HepG2 (cell line): Measurements from ENCODE around the gene NOP58. TPM values are rescaled to one million over a fixed set of nuclear protein-coding genes. Genes with fewer than 3 reads are reported as not detected.

ENCODE experiments used
- ATAC-seq: fragments of 200-7000 bp; cut with Tn5 transposase; 3 replicates; pipeline ENCODE4 v1.9.1; 2020; ENCODE audit warnings: mild to moderate bottlenecking, moderate library complexity
- BruUV-seq: library from RNA; stranded (reverse); fragments of 400-500 nt; replicated peaks from 2 replicates; lab custom pipeline; 2021; lab: Mats Ljungman, UMichigan
- CTCF ChIA-PET: fragments of 300-600 bp; formaldehyde crosslinking; extraction: SDS; loops from one replicate; lab custom pipeline; 2021; ENCODE audit warnings: low total read pairs, inconsistent platforms, low intra/inter-chr PET ratio; lab: Yijun Ruan, JAX
- POLR2A ChIA-PET: fragments of 350-600 bp; sonication (Branson Sonifier 250); formaldehyde crosslinking; loops from one replicate; lab custom pipeline; 2020; ENCODE audit warnings: antibody characterized with exemption, inconsistent platforms; lab: Yijun Ruan, JAX
- DNase-seq: peaks from one replicate; pipeline ENCODE4 v3.0.0-alpha.2; 2015; ENCODE audit warnings: low spot score
- FAIRE-seq: peaks from 3 replicates; lab custom pipeline; 2011; peaks lifted over from hg19 to GRCh38; lab: Jason Lieb, UNC
- H2AFZ ChIP-seq: one replicate; pipeline ENCODE4 v1.6.1; 2011; ENCODE audit warnings: low read length, inconsistent platforms
- H3K27ac ChIP-seq: fragments of 300-600 bp; 3 replicates; pipeline ENCODE4 v1.8.0; 2011; ENCODE audit warnings: mixed run types, mild to moderate bottlenecking, mixed read lengths, low read length, inconsistent platforms; ENCODE audit not compliant: insufficient read depth; ENCODE audit errors: extremely low read length
- H3K27me3 ChIP-seq, 2 experiments: fragments of 200-600 bp in 1 of 2; 2 replicates in 1 of 2; 3 replicates in 1 of 2; pipeline versions ENCODE4 v1.6.0 to v1.8.0; 2011; ENCODE audit warnings: low read length in 2 of 2, mild to moderate bottlenecking in 2 of 2, moderate library complexity in 2 of 2, inconsistent platforms in 1 of 2; ENCODE audit not compliant: insufficient read depth in 2 of 2, control insufficient read depth in 1 of 2
- H3K36me3 ChIP-seq, 2 experiments: fragments of 200-600 bp in 1 of 2; replicated peaks in 1 of 2; 2 replicates in 1 of 2; 3 replicates in 1 of 2; pipeline versions ENCODE4 v1.5.1 to v1.8.0; 2011; ENCODE audit warnings: low read length in 2 of 2, inconsistent platforms in 1 of 2; ENCODE audit not compliant: insufficient read depth in 2 of 2, control insufficient read depth in 1 of 2
- H3K4me1 ChIP-seq: 2 replicates; pipeline ENCODE4 v1.5.1; 2012; ENCODE audit warnings: low read length, inconsistent platforms; ENCODE audit not compliant: insufficient read depth
- H3K4me2 ChIP-seq: 2 replicates; pipeline ENCODE4 v1.6.0; 2011; ENCODE audit warnings: low read depth, low read length, inconsistent platforms
- H3K4me3 ChIP-seq, 3 experiments: fragments of 200-600 bp in 1 of 3; sonication (generic), shearing (Covaris generic) in 1 of 3; replicated peaks in 1 of 3; 2 replicates each; pipeline ENCODE4 v1.5.1; 2011 to 2016; ENCODE audit warnings: low read length in 3 of 3, inconsistent platforms in 2 of 3, low read depth in 2 of 3, mild to moderate bottlenecking in 2 of 3, control low read depth in 1 of 3, mixed read lengths in 1 of 3; ENCODE audit not compliant: insufficient read depth in 1 of 3
- H3K79me2 ChIP-seq: one replicate; pipeline ENCODE4 v1.6.1; 2011; ENCODE audit warnings: low read length, inconsistent platforms; ENCODE audit not compliant: insufficient read depth
- H3K9ac ChIP-seq: 2 replicates; pipeline ENCODE4 v1.6.0; 2011; ENCODE audit warnings: mild to moderate bottlenecking, low read depth, low read length, inconsistent platforms; ENCODE audit not compliant: insufficient read depth
- H3K9me3 ChIP-seq: 2 replicates; pipeline ENCODE4 v1.5.1; 2012; ENCODE audit warnings: mild to moderate bottlenecking, low read length
- H4K20me1 ChIP-seq: 2 replicates; pipeline ENCODE4 v1.6.0; 2011; ENCODE audit warnings: inconsistent platforms, mild to moderate bottlenecking, low read length, moderate library complexity; ENCODE audit not compliant: insufficient read depth
- CREBL2 ChIP-seq: sonication (generic); formaldehyde crosslinking; IDR thresholded peaks from 2 replicates; pipeline ENCODE4 v1.8.1; 2023; ENCODE audit warnings: missing genetic modification reagents, mild to moderate bottlenecking, borderline replicate concordance
- FLYWCH1 ChIP-seq: sonication (generic); formaldehyde crosslinking; IDR thresholded peaks from 2 replicates; pipeline ENCODE4 v1.8.1; 2023; ENCODE audit warnings: mild to moderate bottlenecking, missing genetic modification reagents
- HNRNPLL ChIP-seq: fragments of 200-400 bp; formaldehyde crosslinking; IDR thresholded peaks from 2 replicates; pipeline ENCODE4 v1.6.1; 2017; ENCODE audit warnings: mild to moderate bottlenecking, low read depth, low read length; ENCODE audit not compliant: poor library complexity, severe bottlenecking
- MIER2 ChIP-seq: IDR thresholded peaks from 2 replicates; pipeline ENCODE4 v1.6.1; 2016; ENCODE audit warnings: missing biosample characterization, missing genetic modification reagents
- MTF2 ChIP-seq: sonication (generic); formaldehyde crosslinking; IDR thresholded peaks from 2 replicates; pipeline ENCODE4 v1.5.0; 2020; ENCODE audit warnings: missing genetic modification reagents, borderline replicate concordance
- ONECUT2 ChIP-seq: sonication (generic); formaldehyde crosslinking; IDR thresholded peaks from 2 replicates; pipeline ENCODE4 v1.4.0; 2020; ENCODE audit warnings: missing genetic modification reagents
- PAXIP1 ChIP-seq: sonication (generic); formaldehyde crosslinking; conservative IDR thresholded peaks from 2 replicates; pipeline ENCODE4 v1.4.0; 2020; ENCODE audit warnings: mild to moderate bottlenecking, missing genetic modification reagents, moderate library complexity
- PHB2 ChIP-seq: fragments of 450-650 bp; IDR thresholded peaks from 2 replicates; pipeline ENCODE4 v1.6.1; 2018; ENCODE audit not compliant: partially characterized antibody
- PHF20 ChIP-seq: sonication (generic); formaldehyde crosslinking; IDR thresholded peaks from 2 replicates; pipeline ENCODE4 v1.5.0; 2020; ENCODE audit warnings: mild to moderate bottlenecking, missing genetic modification reagents
- PLSCR1 ChIP-seq: sonication (generic); formaldehyde crosslinking; IDR thresholded peaks from 2 replicates; pipeline ENCODE4 v1.5.0; 2020; ENCODE audit warnings: missing genetic modification reagents, mild to moderate bottlenecking, borderline replicate concordance
- STAG1 ChIP-seq: sonication (generic); formaldehyde crosslinking; IDR thresholded peaks from 2 replicates; pipeline ENCODE4 v1.4.0; 2020; ENCODE audit warnings: missing genetic modification reagents
- ZNF232 ChIP-seq: sonication (generic); formaldehyde crosslinking; IDR thresholded peaks from 2 replicates; pipeline ENCODE4 v1.4.0; 2020; ENCODE audit warnings: missing genetic modification reagents, borderline replicate concordance
- ZNF317 ChIP-seq: sonication (generic); formaldehyde crosslinking; IDR thresholded peaks from 2 replicates; pipeline ENCODE4 v1.5.0; 2020; ENCODE audit warnings: mild to moderate bottlenecking, missing genetic modification reagents
- ZNF367 ChIP-seq: sonication (generic); formaldehyde crosslinking; IDR thresholded peaks from 2 replicates; pipeline ENCODE4 v1.4.0; 2020; ENCODE audit warnings: missing genetic modification reagents, borderline replicate concordance
- ZNF543 ChIP-seq: sonication (generic); formaldehyde crosslinking; IDR thresholded peaks from 2 replicates; pipeline ENCODE4 v1.4.0; 2020; ENCODE audit warnings: mild to moderate bottlenecking, missing genetic modification reagents
- ZNF580 ChIP-seq: IDR thresholded peaks from 2 replicates; pipeline ENCODE4 v1.6.1; 2016; ENCODE audit warnings: low read depth, borderline replicate concordance
- ZNF616 ChIP-seq: sonication (generic); formaldehyde crosslinking; IDR thresholded peaks from 2 replicates; pipeline ENCODE4 v1.5.0; 2020; ENCODE audit warnings: low read depth, mild to moderate bottlenecking, missing genetic modification reagents
- ZNF644 ChIP-seq: IDR thresholded peaks from 2 replicates; pipeline ENCODE4 v1.6.1; 2016; ENCODE audit warnings: low read depth
- WGBS: methylation state at CpG from one replicate; pipeline ENCODE4 v1.1.6; 2017; ENCODE audit warnings: low lambda C conversion rate; 5-methylcytosine and 5-hydroxymethylcytosine counted together
- in situ Hi-C: cut with HindIII; loops from 2 replicates; pipeline ENCODE4 v1.10.0; 2017; ENCODE audit warnings: low pct_unique_long_range_greater_than_20kb; ENCODE audit not compliant: extremely low pct_ligation_motif_present
- intact Hi-C: fragments of 100-400 bp; cut with micrococcal nuclease; formaldehyde crosslinking; loops from one replicate; pipeline ENCODE4 v1.10.0; 2022; ENCODE audit not compliant: unreplicated experiment
- polyA plus RNA-seq, 8 experiments: library from polyadenylated mRNA; depleted of rRNA in 3 of 8; stranded (reverse) in 7 of 8; unstranded in 1 of 8; fragments of >200 nt; fragmentation: Illumina TruSeq in 4 of 8; extraction: Trizol in 4 of 8; gene quantifications; 2 replicates each; pipeline versions ENCODE4 v1.2.1 to v1.2.3, GENCODE V29; 2011 to 2016; ENCODE audit warnings: low read depth in 4 of 8, missing spikeins in 1 of 8, mixed read lengths in 1 of 8; ENCODE audit not compliant: insufficient read depth in 1 of 8
- total RNA-seq, 5 experiments: library from RNA; depleted of rRNA; stranded (reverse); fragments of >200 nt; fragmentation: Illumina TruSeq; extraction: Trizol; gene quantifications; 2 replicates each; pipeline ENCODE4 v1.2.3, GENCODE V29; 2016; ENCODE audit warnings: low read depth in 1 of 5
- TF ChIP-seq, protein P1 (sequence below): IDR thresholded peaks from 2 replicates; pipeline ENCODE4 v1.6.1; 2012; ENCODE audit warnings: inconsistent platforms
- TF ChIP-seq, protein P2 (sequence below): IDR thresholded peaks from 2 replicates; pipeline ENCODE4 v1.6.1; 2012; ENCODE audit warnings: low read depth, low read length, improper control_type of control experiment

NOP58 gene
- total and polyA plus RNA-seq, 2 of the 13 experiments (the other 11 are each of a cell fraction or from before 2014, with no cell fraction given), result 74.9 to 203 TPM

GRCh38 chr2:202278944-202279343, 13.4 kb downstream of the NOP58 start:
- Histone ChIP-seq H3K79me2 (peaks cover 82% of the 10 kb centered on the region), H3K4me2 (no peak overlapping the region), H3K27ac (no peak overlapping the region), H3K36me3 (peaks cover 42 to 88% of the 10 kb centered on the region in 2 experiments), H4K20me1 (peaks cover 59% of the 10 kb centered on the region), H3K27me3 (no peaks in the 10 kb centered on the region), H3K9me3 (no peaks in the 10 kb centered on the region), H3K4me3 (no peak overlapping the region), H2AFZ (no peak overlapping the region), H3K9ac (no peak overlapping the region), H3K4me1 (peaks cover 43% of the 10 kb centered on the region)
- peak; percentile 48 for DNase-seq
- intact Hi-C loops, result loop anchor here (5.0 kb wide), 1 partner anchor 98 kb away; the partner anchor contains the start of gene BMPR2
- peak; percentile 65 for ATAC-seq
- BruUV-seq, result no TSS peak
- WGBS, result 59% methylated on average over 1 of the region's 1 CpG
- ChIA-PET POLR2A (interaction anchor here (1.1 kb wide), 1 partner anchor 14 kb away, joined by 8 read pairs; no protein-coding TSS in a partner anchor), CTCF (no interaction called here)
- FAIRE-seq, result peak; percentile 50
- in situ Hi-C loops, result no loop called here
- TF ChIP-seq CREBL2 (CRISPR knock-in tag), result no peak
- no peak for TF ChIP-seq FLYWCH1 (CRISPR knock-in tag)
- TF ChIP-seq PLSCR1 (CRISPR knock-in tag), result no peak
- no peak for TF ChIP-seq ZNF616 (CRISPR knock-in tag)
- TF ChIP-seq HNRNPLL, result no peak
- TF ChIP-seq MTF2 (CRISPR knock-in tag), result no peak
- TF ChIP-seq STAG1 (CRISPR knock-in tag), result peak; percentile 59
- TF ChIP-seq PHF20 (CRISPR knock-in tag), result no peak
- TF ChIP-seq MIER2 (CRISPR knock-in tag), result no peak
- TF ChIP-seq, protein P1, sequence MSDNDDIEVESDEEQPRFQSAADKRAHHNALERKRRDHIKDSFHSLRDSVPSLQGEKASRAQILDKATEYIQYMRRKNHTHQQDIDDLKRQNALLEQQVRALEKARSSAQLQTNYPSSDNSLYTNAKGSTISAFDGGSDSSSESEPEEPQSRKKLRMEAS, result no peak
- no peak for TF ChIP-seq PAXIP1 (CRISPR knock-in tag)
- no peak for TF ChIP-seq ZNF232 (CRISPR knock-in tag)
- TF ChIP-seq, protein P2, sequence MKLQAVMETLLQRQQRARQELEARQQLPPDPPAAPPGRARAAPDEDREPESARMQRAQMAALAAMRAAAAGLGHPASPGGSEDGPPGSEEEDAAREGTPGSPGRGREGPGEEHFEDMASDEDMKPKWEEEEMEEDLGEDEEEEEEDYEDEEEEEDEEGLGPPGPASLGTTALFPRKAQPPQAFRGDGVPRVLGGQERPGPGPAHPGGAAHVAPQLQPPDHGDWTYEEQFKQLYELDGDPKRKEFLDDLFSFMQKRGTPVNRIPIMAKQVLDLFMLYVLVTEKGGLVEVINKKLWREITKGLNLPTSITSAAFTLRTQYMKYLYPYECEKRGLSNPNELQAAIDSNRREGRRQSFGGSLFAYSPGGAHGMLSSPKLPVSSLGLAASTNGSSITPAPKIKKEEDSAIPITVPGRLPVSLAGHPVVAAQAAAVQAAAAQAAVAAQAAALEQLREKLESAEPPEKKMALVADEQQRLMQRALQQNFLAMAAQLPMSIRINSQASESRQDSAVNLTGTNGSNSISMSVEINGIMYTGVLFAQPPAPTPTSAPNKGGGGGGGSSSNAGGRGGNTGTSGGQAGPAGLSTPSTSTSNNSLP, result peak; percentile 47; the same call in 1 of the 2 replicates
- no peak for TF ChIP-seq ONECUT2 (CRISPR knock-in tag)
- TF ChIP-seq ZNF367 (CRISPR knock-in tag), result no peak
- no peak for TF ChIP-seq ZNF644
- no peak for TF ChIP-seq PHB2
- TF ChIP-seq ZNF580 (CRISPR knock-in tag), result no peak
- TF ChIP-seq ZNF317 (CRISPR knock-in tag), result 0 out of 2 replicates have a peak, but pooled peaks have one; percentile 30
- TF ChIP-seq ZNF543 (CRISPR knock-in tag), result no peak
